ENCODE results near the gene C1orf174. TPM values are rescaled to one million over a fixed set of nuclear protein-coding genes. Genes with fewer than 3 reads are reported as not detected.

Gene C1orf174
- total and polyA plus RNA-seq, 2 of the 13 experiments (the other 11 are each of a cell fraction or from before 2014, with no cell fraction given), result 21.6 to 31.4 TPM

DNA sequence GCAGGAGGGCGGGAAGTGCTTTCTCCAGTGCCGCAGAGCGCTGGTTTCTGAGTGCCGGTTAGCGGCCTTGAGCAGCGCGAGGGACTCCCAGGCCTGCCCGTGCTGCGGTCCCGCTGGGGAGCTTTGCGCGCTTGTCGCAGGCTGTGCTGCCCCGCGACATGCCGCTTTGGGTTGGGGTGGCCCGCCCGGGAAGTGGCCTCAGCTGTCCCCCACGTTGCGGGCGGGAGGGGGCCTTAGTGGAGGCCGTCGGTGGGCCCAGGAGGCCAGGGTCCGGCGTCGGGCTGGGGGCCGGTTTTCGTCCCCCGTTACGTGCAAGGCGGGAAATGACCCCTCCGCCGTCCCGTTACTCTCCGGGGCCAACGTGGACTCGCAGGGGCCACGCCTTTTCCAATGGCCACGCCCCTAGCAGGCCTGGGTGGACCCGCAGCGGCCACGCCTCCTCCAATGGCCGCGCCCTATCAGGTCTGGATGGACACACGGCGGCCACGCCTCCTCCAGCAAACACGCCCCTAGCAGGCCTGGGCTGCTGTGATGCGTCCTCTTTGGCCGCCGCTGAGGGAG lies 977 bp upstream of the C1orf174 start (continued):
- 0 out of 2 replicates have a peak, but pooled peaks have one; percentile 45 for TF ChIP-seq CCDC6 (CRISPR knock-in tag; IDR thresholded peaks at IDR 0.05)
- TF ChIP-seq ZNF251 (CRISPR knock-in tag; IDR thresholded peaks at IDR 0.05), result no peak
- no peak for TF ChIP-seq EED (CRISPR knock-in tag; IDR thresholded peaks at IDR 0.05)
- TF ChIP-seq ZNF7 (CRISPR knock-in tag; IDR thresholded peaks at IDR 0.05), result no peak
- 0 out of 2 replicates have a peak, but pooled peaks have one; percentile 31 for TF ChIP-seq ZMYM3 (CRISPR knock-in tag; IDR thresholded peaks at IDR 0.05)
- TF ChIP-seq ZNF253 (CRISPR knock-in tag; IDR thresholded peaks at IDR 0.05; ENCODE audit: borderline replicate concordance), result no peak
- TF ChIP-seq ZNF337 (CRISPR knock-in tag; IDR thresholded peaks at IDR 0.05; ENCODE audit: borderline replicate concordance, low read depth), result no peak
- TF ChIP-seq ZNF678 (CRISPR knock-in tag; IDR thresholded peaks at IDR 0.05), result no peak
- TF ChIP-seq HNRNPL (IDR thresholded peaks at IDR 0.05; ENCODE audit: low read depth, low read length), result no peak
- no peak for TF ChIP-seq ZNF296 (CRISPR knock-in tag; conservative IDR thresholded peaks at IDR 0.05)
- no peak for TF ChIP-seq ATF7 (IDR thresholded peaks at IDR 0.05)
- TF ChIP-seq ATF7 (CRISPR knock-in tag; IDR thresholded peaks at IDR 0.05), result no peak
- TF ChIP-seq THYN1 (CRISPR knock-in tag; IDR thresholded peaks at IDR 0.05; ENCODE audit: borderline replicate concordance, low read depth), result no peak
- TF ChIP-seq, protein P1, sequence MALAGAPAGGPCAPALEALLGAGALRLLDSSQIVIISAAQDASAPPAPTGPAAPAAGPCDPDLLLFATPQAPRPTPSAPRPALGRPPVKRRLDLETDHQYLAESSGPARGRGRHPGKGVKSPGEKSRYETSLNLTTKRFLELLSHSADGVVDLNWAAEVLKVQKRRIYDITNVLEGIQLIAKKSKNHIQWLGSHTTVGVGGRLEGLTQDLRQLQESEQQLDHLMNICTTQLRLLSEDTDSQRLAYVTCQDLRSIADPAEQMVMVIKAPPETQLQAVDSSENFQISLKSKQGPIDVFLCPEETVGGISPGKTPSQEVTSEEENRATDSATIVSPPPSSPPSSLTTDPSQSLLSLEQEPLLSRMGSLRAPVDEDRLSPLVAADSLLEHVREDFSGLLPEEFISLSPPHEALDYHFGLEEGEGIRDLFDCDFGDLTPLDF (CRISPR knock-in tag; IDR thresholded peaks at IDR 0.05), result peak; percentile 54
- TF ChIP-seq SMAD3 (CRISPR knock-in tag; IDR thresholded peaks at IDR 0.05), result no peak
- no peak for TF ChIP-seq IRX3 (CRISPR knock-in tag; IDR thresholded peaks at IDR 0.05; ENCODE audit: borderline replicate concordance, low read depth)
- no peak for TF ChIP-seq ZBTB1 (CRISPR knock-in tag; IDR thresholded peaks at IDR 0.05; ENCODE audit: borderline replicate concordance)
- TF ChIP-seq, protein P2, sequence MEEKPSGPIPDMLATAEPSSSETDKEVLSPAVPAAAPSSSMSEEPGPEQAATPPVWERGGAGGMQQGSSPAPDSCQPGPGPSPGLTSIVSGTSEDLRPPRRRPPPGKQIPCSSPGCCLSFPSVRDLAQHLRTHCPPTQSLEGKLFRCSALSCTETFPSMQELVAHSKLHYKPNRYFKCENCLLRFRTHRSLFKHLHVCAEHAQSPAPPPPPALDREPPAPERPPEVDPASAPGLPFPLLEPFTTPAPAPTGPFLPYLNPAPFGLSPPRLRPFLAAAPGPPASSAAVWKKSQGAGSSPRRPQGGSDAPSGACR (CRISPR knock-in tag; IDR thresholded peaks at IDR 0.05), result no peak
- TF ChIP-seq MZF1 (CRISPR knock-in tag; IDR thresholded peaks at IDR 0.05; ENCODE audit: borderline replicate concordance), result no peak
- TF ChIP-seq ZNF138 (CRISPR knock-in tag; IDR thresholded peaks at IDR 0.05; ENCODE audit: low read depth), result no peak
- TF ChIP-seq, protein P3, sequence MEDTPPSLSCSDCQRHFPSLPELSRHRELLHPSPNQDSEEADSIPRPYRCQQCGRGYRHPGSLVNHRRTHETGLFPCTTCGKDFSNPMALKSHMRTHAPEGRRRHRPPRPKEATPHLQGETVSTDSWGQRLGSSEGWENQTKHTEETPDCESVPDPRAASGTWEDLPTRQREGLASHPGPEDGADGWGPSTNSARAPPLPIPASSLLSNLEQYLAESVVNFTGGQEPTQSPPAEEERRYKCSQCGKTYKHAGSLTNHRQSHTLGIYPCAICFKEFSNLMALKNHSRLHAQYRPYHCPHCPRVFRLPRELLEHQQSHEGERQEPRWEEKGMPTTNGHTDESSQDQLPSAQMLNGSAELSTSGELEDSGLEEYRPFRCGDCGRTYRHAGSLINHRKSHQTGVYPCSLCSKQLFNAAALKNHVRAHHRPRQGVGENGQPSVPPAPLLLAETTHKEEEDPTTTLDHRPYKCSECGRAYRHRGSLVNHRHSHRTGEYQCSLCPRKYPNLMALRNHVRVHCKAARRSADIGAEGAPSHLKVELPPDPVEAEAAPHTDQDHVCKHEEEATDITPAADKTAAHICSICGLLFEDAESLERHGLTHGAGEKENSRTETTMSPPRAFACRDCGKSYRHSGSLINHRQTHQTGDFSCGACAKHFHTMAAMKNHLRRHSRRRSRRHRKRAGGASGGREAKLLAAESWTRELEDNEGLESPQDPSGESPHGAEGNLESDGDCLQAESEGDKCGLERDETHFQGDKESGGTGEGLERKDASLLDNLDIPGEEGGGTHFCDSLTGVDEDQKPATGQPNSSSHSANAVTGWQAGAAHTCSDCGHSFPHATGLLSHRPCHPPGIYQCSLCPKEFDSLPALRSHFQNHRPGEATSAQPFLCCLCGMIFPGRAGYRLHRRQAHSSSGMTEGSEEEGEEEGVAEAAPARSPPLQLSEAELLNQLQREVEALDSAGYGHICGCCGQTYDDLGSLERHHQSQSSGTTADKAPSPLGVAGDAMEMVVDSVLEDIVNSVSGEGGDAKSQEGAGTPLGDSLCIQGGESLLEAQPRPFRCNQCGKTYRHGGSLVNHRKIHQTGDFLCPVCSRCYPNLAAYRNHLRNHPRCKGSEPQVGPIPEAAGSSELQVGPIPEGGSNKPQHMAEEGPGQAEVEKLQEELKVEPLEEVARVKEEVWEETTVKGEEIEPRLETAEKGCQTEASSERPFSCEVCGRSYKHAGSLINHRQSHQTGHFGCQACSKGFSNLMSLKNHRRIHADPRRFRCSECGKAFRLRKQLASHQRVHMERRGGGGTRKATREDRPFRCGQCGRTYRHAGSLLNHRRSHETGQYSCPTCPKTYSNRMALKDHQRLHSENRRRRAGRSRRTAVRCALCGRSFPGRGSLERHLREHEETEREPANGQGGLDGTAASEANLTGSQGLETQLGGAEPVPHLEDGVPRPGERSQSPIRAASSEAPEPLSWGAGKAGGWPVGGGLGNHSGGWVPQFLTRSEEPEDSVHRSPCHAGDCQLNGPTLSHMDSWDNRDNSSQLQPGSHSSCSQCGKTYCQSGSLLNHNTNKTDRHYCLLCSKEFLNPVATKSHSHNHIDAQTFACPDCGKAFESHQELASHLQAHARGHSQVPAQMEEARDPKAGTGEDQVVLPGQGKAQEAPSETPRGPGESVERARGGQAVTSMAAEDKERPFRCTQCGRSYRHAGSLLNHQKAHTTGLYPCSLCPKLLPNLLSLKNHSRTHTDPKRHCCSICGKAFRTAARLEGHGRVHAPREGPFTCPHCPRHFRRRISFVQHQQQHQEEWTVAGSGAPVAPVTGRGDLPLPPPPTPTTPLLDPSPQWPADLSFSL (CRISPR knock-in tag; IDR thresholded peaks at IDR 0.05), result no peak
- no peak for TF ChIP-seq WIZ (CRISPR knock-in tag; IDR thresholded peaks at IDR 0.05)
- no peak for TF ChIP-seq MTA1 (CRISPR knock-in tag; IDR thresholded peaks at IDR 0.05; ENCODE audit: borderline replicate concordance)
- TF ChIP-seq ZNF644 (CRISPR knock-in tag; IDR thresholded peaks at IDR 0.05; ENCODE audit: low read depth), result no peak
